GM21390 (cell line): Measurements from ENCODE around the gene METTL8.
"Not testable (repeated sequence)": the region's sequence is repeated elsewhere in the genome, so short reads cannot be mapped to it uniquely, and the experiment has no call there.

Experiments used
- ATAC-seq: cut with Tn5 transposase; IDR thresholded peaks from one replicate; pipeline ENCODE4 v1.9.1; 2021; ENCODE audit not compliant: unreplicated experiment

Gene METTL8

GRCh38 chr2:171402906-171403580 lies 30.7 kb downstream of the METTL8 start:
- no peak for ATAC-seq

GRCh38 chr2:171401947-171402346 lies 31.8 kb downstream of the METTL8 start:
- no peak for ATAC-seq

GRCh38 chr2:171400395-171400794 lies 33.4 kb downstream of the METTL8 start:
- ATAC-seq = no peak

DNA sequence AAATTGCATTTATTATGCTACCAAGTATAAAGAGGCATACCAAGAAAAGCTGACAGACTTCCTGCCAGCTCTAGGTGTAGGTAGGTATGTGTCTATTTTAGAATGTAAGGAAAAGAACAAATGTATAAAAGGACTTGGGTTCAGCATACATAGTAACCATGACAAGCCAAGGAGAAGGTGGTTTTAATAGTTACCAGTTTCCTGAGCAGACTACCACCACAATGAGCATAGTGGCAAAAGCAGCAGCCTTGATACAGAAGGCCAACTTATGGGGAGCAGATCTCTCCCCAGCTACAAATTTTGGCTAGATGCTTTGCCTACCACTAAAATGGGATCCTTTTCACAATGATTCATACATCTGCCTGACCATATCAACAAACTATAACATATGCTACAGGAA lies 34.5 kb downstream of the METTL8 start:
- ATAC-seq = no peak

GRCh38 chr2:171394164-171394740 lies 39.5 kb downstream of the METTL8 start:
- ATAC-seq = no peak

DNA sequence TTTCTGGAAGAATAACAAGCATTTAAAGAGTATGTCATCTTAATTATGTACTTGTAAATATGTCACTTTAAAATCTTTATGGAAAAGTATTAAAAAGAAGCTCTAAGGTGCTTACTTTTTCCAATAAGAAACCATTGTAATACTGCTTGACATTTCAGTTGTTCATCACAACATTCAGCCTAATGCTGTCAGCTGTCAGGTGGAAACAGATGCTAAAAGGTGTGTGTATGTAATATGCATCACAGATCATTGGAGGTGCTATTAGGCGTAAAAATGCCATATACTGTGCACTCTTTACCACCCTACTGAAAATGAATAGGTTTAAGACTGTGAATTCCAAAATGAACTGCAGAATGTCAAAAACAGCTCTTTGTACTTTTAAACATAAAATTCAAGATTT lies 40.3 kb downstream of the METTL8 start:
- no peak for ATAC-seq

DNA sequence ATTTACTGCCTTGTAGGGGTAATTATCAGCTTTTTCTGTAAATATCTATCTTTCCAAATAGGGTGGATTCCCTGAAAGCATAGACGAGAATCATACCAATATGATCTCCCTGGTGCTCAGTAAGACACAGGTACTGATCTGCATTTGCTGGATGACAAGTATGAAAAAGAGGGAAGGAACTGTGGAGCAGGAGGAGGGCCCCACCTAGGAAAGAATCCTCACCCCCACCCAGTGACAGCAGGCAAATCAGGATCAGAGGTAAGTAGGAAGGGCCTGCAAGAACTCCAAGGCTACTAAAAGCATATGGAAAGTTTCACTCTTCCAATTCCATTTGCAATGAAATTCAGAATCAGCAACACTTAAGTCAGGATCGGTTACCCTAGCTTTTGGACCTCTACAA lies 42.3 kb downstream of the METTL8 start:
- ATAC-seq = no peak

GRCh38 chr2:171390941-171391516 lies 42.8 kb downstream of the METTL8 start:
- ATAC-seq = no peak

GRCh38 chr2:171389780-171390179 lies 44.0 kb downstream of the METTL8 start:
- ATAC-seq = no peak

DNA sequence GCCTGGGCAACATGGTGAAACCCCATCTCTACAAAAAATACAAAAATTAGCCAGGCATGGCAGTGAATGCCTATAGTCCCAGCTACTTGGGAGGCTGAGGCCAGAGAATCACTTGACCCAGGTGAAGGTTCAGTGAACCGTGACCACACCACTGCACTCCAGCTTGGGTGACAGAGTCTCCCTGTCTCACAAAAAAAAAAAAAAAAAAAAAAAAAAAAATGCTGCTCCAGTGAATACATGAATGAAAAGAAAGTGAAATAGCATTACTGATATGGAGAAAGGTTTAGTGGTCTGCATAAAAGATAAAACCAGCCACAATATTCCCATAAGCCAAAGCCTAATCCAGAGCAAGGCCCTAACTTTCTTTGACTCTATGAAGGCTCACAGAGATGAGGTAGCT lies 44.5 kb downstream of the METTL8 start:
- ATAC-seq = no peak

DNA sequence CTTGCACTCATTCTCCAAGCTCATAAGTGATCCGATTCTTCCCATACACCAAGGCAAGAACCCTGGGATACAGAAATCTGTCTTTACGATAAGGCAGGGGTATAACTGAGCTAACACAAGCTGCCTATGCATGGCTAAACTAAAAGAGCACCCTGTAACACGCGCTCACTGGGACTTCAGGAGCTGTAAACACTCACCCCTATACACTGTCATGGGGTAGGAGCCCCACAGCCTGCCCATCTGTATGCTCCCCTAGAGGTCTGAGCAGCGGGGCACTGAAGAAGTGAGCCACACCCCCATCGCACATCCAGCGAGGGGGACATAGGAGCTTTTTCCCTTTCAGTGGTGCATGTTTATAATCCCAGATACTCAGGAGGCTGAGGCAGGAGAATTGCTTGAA lies 46.7 kb downstream of the METTL8 start:
- ATAC-seq = no peak

- no peak for ATAC-seq
Measured at GRCh38 chr2:171386627-171387026, 47.2 kb downstream of the METTL8 start.

DNA sequence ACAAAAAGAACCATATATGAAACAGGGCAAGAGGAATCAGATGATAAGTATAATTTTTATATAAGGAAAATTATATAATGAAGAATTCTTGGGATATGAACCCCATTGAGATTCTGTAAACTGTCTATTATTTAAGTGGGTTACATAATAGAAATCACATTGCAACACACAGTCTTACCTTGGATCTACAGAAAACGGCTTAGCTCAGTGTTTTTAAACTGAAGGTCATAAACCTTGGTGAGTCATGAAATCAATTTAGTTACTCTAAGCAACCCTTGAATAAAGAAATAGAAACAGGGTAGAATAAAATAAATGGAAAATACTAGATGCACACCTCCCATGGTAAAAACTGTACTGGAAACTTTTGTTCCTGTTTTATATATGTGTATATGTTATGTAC lies 50.7 kb downstream of the METTL8 start:
- ATAC-seq = no peak

DNA sequence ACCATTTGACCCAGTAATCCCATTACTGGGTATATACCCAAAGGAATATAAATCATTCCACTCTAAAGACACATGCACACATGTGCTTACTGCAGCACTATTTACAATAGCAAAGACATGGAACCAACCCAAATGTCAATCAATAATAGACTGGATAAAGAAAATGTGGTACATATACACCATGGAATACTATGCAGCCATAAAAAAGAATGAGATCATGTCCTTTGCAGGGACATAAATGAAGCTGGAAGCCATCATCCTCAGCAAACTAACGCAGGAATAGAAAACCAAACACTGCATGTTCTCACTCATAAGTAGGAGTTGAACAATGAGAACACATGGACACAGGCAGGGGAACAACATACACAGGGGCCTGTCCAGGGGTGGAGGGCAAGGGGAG lies 51.6 kb downstream of the METTL8 start:
- ATAC-seq = not testable (repeated sequence)

DNA sequence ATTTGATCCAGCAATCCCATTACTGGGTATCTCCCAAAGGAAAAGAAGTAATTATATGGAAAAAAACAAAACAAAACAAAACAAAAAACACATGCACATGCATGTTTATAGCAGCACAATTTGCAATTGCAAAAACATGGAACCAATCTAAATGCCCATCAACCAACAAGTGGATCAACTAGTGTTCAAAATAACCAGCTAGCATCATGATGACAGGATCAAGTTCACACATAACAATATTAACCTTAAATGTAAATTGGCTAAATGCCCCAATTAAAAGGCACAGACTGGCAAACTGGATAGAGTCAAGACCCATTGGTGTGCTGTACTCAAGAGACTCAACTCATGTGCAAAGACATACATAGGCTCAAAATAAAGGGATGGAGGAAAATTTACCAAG lies 55.9 kb downstream of the METTL8 start:
- not testable (repeated sequence) for ATAC-seq

GRCh38 chr2:171367692-171368091 lies 66.1 kb downstream of the METTL8 start:
- no peak for ATAC-seq

DNA sequence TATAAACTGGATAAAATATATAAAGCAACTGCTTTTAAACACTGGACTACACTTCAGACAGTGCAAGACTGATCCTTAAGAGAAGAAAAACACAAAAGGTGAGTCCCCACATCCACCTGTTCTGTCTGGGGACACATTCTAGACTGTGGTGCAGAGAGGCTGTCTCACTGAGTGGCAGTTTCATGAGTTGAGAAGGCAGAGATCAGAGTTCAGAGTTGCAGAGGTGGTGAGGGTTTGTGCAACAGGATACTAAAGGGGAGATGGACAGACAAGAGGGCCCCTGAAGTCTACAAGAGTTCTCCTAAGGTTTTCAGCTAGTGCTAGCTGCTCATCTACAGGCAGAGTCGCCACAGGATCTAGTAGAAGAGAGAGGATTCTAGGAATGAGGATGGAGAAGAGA lies 68.0 kb downstream of the METTL8 start:
- ATAC-seq = no peak

DNA sequence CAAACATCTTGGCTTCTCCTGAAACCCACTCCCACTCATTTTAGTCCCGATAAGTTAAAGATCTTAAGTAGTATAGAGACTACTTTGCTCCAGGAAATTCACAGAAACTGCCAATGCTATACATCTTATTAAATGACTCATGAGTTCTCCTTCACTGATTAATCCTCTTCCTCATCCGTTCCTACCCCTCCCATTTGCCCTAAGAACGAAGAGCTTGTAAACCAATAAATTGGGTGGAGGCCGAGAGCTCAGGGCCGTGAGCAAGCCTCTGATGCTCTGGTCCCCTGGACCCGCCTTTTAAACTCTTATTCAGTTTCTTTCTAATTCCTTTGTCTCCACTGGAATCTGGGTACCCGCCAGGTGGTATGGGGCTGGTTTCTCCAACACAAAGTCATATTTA lies 68.6 kb downstream of the METTL8 start:
- ATAC-seq = no peak

- ATAC-seq = no peak
Measured at GRCh38 chr2:171362396-171362795, 71.4 kb downstream of the METTL8 start.

- no peak for ATAC-seq
Measured at GRCh38 chr2:171360905-171361304, 72.9 kb downstream of the METTL8 start.

DNA sequence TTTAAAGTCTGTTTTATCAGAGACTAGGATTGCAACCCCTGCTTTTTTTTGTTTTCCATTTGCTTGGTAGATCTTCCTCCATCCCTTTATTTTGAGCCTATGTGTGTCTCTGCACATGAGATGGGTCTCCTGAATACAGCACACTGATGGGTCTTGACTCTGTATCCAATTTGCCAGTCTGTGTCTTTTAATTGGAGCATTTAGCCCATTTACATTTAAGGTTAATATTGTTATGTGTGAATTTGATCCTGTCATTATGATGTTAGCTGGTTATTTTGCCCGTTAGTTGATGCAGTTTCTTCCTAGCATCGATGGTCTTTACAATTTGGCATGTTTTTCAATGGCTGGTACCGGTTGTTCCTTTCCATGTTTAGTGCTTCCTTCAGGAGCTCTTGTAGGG lies 80.0 kb downstream of the METTL8 start:
- not testable (repeated sequence) for ATAC-seq

DNA sequence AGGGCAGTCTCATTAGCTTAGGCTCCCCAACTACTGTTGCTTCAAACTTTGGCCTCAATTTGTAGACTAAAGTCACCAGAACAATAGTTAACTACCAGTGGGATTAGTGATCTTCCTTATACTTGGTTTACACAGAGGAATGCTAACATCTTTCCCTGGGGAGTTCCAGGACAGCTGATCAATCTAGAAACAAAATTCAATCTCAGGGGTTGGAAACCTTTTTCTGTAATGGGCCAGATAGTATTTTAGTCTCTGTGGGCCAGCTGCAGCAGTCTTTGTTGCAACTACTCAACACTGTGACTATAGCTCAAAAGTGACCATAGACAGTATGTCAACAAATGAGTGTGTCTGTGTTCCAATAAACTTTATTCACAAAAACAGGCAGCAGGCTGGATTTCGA lies 85.7 kb downstream of the METTL8 start:
- no peak for ATAC-seq

- no peak for ATAC-seq
Measured at GRCh38 chr2:171347591-171348032, 86.2 kb downstream of the METTL8 start.
